Urothelium cell line (cell line): ENCODE results near the gene NCEH1.

Experiments
- DNase-seq: peaks from one replicate; pipeline ENCODE4 v3.0.0; 2011; ENCODE audit warnings: low spot score, mixed read lengths
- FAIRE-seq: peaks from 2 replicates; lab custom pipeline; 2011; peaks lifted over from hg19 to GRCh38; lab: Jason Lieb, UNC

The NCEH1 gene

DNA sequence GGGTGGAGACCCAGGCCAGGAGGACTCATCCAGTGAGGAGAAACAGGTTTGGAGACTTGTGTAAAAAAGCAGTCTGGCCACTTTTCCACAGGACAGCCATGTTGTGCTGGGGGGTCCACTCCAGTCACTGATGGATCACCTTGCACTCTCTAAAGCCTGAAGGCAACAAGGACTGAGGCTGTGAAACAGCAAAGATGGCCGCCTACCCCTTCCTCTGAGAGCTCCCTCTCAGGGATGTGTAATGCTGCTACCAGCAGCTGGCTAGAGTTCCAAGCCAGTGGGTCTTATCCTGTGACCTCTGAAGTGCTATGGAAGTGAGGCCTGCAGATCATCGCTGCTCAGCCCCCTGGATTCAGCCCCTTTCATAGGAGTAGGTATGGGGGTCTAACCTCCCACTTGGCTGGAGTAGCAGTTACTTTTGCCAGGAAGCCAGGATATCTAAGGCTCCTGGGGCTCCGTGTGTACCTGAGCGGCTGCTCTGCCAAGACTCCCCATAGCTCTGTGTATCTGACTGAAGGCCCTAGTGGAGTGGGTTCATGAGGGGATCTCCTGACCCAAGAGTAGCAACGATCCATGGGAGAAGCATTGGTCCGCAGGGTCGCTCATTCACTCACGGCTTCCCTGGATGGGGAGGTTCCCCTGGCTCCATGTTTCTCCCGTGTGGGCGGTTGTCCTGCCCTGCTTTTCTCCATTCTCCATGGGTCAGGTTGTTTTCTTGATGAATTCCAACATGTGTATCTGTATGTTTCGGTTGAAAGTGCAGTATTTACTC is 117.8 kb downstream of the NCEH1 start:
- FAIRE-seq (no peak), DNase-seq (no peak)

DNA sequence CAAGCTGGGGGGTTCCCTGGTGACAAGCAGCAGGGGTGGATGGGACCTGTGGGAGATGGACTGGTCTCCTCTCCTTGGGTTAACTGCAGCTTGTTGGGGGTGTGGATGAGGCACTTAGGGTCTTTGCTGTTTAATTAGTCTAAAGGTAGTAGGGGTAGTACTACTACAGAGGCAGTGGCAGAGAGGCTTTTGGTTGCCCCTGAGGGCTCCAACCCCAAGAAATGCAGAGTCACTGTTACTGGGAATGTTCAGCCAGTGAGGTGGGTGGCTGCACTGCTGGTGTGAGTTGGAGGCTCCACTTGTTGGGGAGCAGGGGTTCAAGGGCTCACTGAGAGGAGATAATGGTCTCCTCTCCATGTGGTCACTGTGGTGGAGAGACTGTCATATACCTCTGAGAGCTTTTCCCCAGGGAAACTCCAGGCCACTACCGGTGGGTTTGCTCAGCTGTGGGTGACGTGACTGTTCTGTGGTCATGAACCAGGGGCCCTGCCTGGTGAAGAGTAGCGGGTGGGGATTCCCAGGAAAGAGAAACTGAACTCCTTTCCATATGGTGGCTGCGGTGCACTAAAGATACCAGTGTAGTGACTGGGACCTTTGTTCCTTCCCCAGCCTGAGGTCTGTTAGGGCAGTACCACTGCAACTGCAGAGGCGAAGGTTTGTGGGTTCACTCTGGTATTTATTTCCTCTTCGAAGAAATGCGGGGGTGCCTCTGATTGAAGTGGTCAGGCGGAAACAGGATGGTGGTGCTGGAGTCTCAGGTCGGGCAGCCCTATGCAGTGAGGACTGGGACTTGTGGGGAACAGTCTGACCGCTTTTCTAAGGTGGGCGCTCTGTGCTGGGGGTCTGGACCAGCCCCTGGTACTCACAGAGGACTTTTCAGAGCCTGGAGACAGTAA is 118.7 kb downstream of the NCEH1 start:
- FAIRE-seq (no peak), DNase-seq (no peak)

- DNase-seq (no peak), FAIRE-seq (no peak)
These were observed 119.7 kb downstream of the NCEH1 start for GRCh38 chr3:172591125-172591605.

DNA sequence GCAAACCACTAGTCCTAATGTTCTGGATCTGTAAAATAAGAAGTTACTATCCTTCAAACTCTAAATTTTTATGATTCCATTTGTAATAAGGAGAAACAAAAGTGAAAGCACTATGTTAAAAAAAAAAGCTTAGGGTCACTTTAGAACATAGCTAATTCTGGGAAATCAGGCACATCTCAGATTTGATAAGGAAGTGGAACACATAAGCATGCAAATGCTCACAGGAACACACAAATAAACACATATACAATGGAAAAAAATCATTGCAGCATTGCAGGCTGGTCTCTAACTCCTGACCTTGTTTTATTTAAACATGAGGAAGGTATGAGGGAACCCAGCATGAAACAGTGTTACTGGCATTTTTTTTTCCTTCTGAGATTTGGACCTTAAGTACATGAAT is 124.4 kb downstream of the NCEH1 start:
- no peak for FAIRE-seq
- DNase-seq = no peak

- DNase-seq = no peak
- no peak for FAIRE-seq
These were observed 124.9 kb downstream of the NCEH1 start for GRCh38 chr3:172585954-172586353.

DNA sequence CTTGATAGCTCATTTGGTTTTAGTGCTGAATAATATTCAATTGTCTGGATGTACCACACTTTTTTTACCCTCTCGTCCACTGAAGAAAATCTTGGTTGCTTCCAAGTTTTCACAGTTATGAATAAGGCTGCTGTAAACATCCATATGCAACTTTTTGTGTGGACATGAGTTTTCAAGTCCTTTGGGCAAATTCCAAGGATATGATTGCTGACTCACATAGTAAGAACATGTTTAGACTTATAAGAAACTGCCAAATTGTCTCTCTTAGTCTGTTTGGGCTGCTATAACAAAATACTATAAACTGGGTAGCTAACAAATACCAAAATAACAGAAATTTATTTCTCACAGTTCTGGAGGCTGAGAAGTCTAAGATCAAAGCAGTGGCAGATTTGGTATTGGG is 128.2 kb downstream of the NCEH1 start:
- FAIRE-seq = no peak

GRCh38 chr3:172581757-172582166 is 129.1 kb downstream of the NCEH1 start:
- DNase-seq = no peak
- no peak for FAIRE-seq

More for the DNA sequence above, 128.2 kb downstream of the NCEH1 start:
- no peak for DNase-seq

GRCh38 chr3:172580680-172581401 is 130.0 kb downstream of the NCEH1 start:
- DNase-seq = no peak
- FAIRE-seq = no peak
